Loucy (cell line): ENCODE measurements around the gene ABLIM2.

Experiments used
- H2AFZ ChIP-seq: fragments of 200-600 bp; sonication (generic); 2 replicates; pipeline ENCODE4 v1.6.0; 2016; ENCODE audit warnings: antibody characterized with exemption, mild to moderate bottlenecking, low read length, moderate library complexity
- H3F3A ChIP-seq: fragments of 200-600 bp; 2 replicates; pipeline ENCODE4 v1.6.0; 2016; ENCODE audit warnings: antibody characterized with exemption, low read depth, mild to moderate bottlenecking
- H3K27me3 ChIP-seq: fragments of 200-600 bp; sonication (generic); 2 replicates; pipeline ENCODE4 v1.6.1; 2014; ENCODE audit warnings: low read length, mild to moderate bottlenecking; ENCODE audit not compliant: insufficient read depth, poor library complexity, severe bottlenecking
- H3K36me3 ChIP-seq: fragments of 200-600 bp; sonication (generic); 2 replicates; pipeline ENCODE4 v1.6.1; 2016; ENCODE audit warnings: low read length; ENCODE audit not compliant: insufficient read depth
- H3K4me1 ChIP-seq: fragments of 200-600 bp; sonication (generic); 2 replicates; pipeline ENCODE4 v1.5.1; 2014; ENCODE audit warnings: low read length, mild to moderate bottlenecking; ENCODE audit not compliant: insufficient read depth, poor library complexity, severe bottlenecking
- H3K4me2 ChIP-seq: fragments of 200-600 bp; sonication (generic); 2 replicates; pipeline ENCODE4 v1.6.0; 2014; ENCODE audit warnings: antibody characterized with exemption, low read length, low read depth, mild to moderate bottlenecking; ENCODE audit not compliant: poor library complexity, severe bottlenecking
- H3K4me3 ChIP-seq: fragments of 200-600 bp; sonication (generic); 2 replicates; pipeline ENCODE4 v1.5.1; 2014; ENCODE audit warnings: low read length, mild to moderate bottlenecking, mixed read lengths; ENCODE audit not compliant: poor library complexity, severe bottlenecking
- H3K79me2 ChIP-seq: fragments of 200-600 bp; sonication (generic); 2 replicates; pipeline ENCODE4 v1.6.1; 2014; ENCODE audit warnings: low read length; ENCODE audit not compliant: insufficient read depth
- H3K9ac ChIP-seq: fragments of 200-600 bp; sonication (generic); 2 replicates; pipeline ENCODE4 v1.6.0; 2014; ENCODE audit warnings: mild to moderate bottlenecking, low read depth, low read length, moderate library complexity; ENCODE audit not compliant: poor library complexity, severe bottlenecking
- H3K9me2 ChIP-seq: fragments of 200-600 bp; sonication (generic); replicated peaks from 2 replicates; pipeline ENCODE4 v1.6.1; 2016; ENCODE audit warnings: low read depth, low read length, mixed read lengths
- H3K9me3 ChIP-seq: fragments of 200-600 bp; sonication (generic); 2 replicates; pipeline ENCODE4 v1.6.1; 2014; ENCODE audit warnings: mild to moderate bottlenecking, antibody characterized with exemption, low read length, low read depth; ENCODE audit not compliant: insufficient read depth
- H4K20me1 ChIP-seq: fragments of 200-600 bp; sonication (generic); 2 replicates; pipeline ENCODE4 v1.6.0; 2014; ENCODE audit warnings: antibody characterized with exemption, low read length, mild to moderate bottlenecking; ENCODE audit not compliant: insufficient read depth, poor library complexity, severe bottlenecking
- EZH2phosphoT487 ChIP-seq: fragments of 200-600 bp; IDR thresholded peaks from 2 replicates; pipeline ENCODE4 v1.6.1; 2018; ENCODE audit warnings: antibody characterized with exemption, mild to moderate bottlenecking, moderate library complexity, borderline replicate concordance
- TF ChIP-seq, protein P1 (sequence below): fragments of 200-600 bp; sonication (generic); conservative IDR thresholded peaks from 2 replicates; pipeline ENCODE4 v1.5.1; 2014; ENCODE audit warnings: mild to moderate bottlenecking, antibody characterized with exemption, low read length

ABLIM2 gene

DNA sequence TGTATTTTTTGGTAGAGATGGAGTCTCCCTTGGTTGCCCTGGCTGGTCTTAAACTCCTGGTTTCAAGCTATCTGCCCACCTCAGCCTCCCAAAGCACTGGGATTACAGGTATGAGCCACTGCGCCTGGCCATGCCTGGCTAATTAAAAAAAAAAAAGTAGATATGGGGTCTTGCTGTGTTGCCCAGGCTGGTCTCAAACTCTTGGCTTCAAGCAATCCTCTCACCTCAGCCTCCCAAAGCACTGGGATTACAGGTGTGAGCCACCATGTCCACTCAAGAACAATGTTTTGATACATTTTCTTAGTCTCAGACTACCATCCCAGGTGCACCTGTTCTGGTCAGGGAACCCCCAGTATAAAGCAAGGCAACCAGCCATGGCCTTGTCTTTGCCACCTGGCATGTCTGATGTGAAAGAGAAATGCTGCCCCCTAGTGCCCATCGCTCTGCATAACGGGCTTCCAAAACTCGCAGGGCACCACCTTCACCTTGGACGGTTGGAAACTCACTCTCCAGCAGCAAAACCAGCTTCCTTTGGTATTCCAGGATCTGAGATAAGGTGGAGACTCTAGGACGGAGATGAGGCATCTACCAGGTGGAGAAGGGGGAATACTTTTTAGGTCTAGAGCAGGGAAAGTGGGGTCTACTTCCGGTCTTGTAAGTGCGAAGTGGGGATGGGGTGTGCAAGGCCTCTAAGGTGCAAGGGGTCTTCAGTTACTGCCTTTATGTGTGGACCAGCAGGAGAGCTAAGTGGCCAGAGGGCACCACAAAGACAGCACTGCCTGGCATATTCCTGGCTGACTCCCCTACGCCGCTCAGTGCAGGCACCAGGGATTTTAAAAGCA, 171.2 kb downstream of the ABLIM2 start:
- TF ChIP-seq, protein P1, sequence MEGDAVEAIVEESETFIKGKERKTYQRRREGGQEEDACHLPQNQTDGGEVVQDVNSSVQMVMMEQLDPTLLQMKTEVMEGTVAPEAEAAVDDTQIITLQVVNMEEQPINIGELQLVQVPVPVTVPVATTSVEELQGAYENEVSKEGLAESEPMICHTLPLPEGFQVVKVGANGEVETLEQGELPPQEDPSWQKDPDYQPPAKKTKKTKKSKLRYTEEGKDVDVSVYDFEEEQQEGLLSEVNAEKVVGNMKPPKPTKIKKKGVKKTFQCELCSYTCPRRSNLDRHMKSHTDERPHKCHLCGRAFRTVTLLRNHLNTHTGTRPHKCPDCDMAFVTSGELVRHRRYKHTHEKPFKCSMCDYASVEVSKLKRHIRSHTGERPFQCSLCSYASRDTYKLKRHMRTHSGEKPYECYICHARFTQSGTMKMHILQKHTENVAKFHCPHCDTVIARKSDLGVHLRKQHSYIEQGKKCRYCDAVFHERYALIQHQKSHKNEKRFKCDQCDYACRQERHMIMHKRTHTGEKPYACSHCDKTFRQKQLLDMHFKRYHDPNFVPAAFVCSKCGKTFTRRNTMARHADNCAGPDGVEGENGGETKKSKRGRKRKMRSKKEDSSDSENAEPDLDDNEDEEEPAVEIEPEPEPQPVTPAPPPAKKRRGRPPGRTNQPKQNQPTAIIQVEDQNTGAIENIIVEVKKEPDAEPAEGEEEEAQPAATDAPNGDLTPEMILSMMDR = peak; percentile 83
- TF ChIP-seq EZH2phosphoT487 = no peak
- no peaks in the 10 kb centered on the region for H4K20me1 ChIP-seq
- no peaks in the 10 kb centered on the region for H3K36me3 ChIP-seq
- no peak overlapping the region for H2AFZ ChIP-seq
- H3K9me3 ChIP-seq = no peaks in the 10 kb centered on the region
- H3K9me2 ChIP-seq = no peaks in the 10 kb centered on the region
- no peak overlapping the region for H3K9ac ChIP-seq
- no peak overlapping the region for H3K4me3 ChIP-seq
- no peak overlapping the region for H3K4me2 ChIP-seq
- H3K27me3 ChIP-seq = no peaks in the 10 kb centered on the region
- no peaks in the 10 kb centered on the region for H3K4me1 ChIP-seq
- H3F3A ChIP-seq = no peaks in the 10 kb centered on the region
- H3K79me2 ChIP-seq = no peaks in the 10 kb centered on the region

DNA sequence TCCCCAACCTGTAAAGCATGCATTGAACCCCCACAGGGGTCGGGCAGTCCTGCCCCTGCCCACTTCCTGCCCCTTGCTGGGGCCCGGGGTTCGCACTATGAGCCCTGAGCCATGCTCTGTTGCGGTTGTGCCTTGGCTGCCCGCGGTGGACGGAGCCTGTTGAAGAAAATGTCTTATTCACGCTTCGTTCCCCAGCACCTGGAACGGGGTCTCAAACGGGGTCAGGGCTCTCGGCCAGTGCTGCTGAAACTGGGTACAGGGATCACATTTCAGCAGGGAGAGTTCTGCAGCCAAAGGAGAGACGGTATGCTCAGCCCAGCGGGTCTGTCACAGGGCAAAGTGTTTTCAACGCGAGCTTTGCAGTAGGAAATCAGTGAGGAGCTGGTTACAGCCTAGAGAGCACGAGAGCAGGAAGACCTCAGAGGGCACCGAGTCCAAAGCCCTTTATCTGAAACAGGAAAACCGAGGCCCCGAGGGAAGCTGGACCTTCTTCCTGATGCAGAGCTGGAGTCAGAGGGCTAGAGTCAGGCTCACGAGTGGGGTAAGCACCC, 172.6 kb downstream of the ABLIM2 start:
- H3K27me3 ChIP-seq = no peaks in the 10 kb centered on the region
- H3K9me3 ChIP-seq = no peaks in the 10 kb centered on the region
- H3K36me3 ChIP-seq = no peaks in the 10 kb centered on the region
- H3K79me2 ChIP-seq = no peaks in the 10 kb centered on the region
- TF ChIP-seq, protein P1 = no peak
- no peak for TF ChIP-seq EZH2phosphoT487
- no peak overlapping the region for H2AFZ ChIP-seq
- no peaks in the 10 kb centered on the region for H3F3A ChIP-seq
- H4K20me1 ChIP-seq = no peaks in the 10 kb centered on the region
- no peak overlapping the region for H3K4me3 ChIP-seq
- no peak overlapping the region for H3K4me2 ChIP-seq
- no peak overlapping the region for H3K9ac ChIP-seq
- no peaks in the 10 kb centered on the region for H3K4me1 ChIP-seq
- H3K9me2 ChIP-seq = no peaks in the 10 kb centered on the region

DNA sequence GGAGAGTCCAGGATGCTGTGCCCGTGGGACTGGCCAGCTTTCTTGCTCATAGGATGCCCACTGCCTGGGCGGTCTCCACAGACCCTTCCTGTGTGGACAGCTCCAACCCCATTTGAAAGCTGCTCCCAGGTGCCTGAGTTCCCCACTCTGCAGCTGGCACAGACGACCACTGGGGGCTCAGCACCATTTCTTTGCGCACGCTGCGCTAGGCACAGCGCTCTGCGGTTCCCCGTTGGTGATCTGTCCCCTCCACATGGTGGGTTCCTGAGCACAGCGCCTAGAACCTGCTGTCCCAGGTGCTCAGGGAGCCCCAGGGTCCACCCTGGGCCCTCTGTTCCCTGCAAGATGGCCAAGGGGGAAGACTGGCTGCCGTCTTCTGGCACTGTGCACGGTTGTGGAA, 173.5 kb downstream of the ABLIM2 start:
- no peaks in the 10 kb centered on the region for H3K9me2 ChIP-seq
- H3K4me2 ChIP-seq = no peak overlapping the region
- no peaks in the 10 kb centered on the region for H3F3A ChIP-seq
- H3K9ac ChIP-seq = no peak overlapping the region
- H3K9me3 ChIP-seq = no peaks in the 10 kb centered on the region
- no peaks in the 10 kb centered on the region for H3K79me2 ChIP-seq
- H3K27me3 ChIP-seq = no peaks in the 10 kb centered on the region
- H3K4me1 ChIP-seq = no peaks in the 10 kb centered on the region
- TF ChIP-seq, protein P1 = no peak
- TF ChIP-seq EZH2phosphoT487 = no peak
- H3K36me3 ChIP-seq = no peaks in the 10 kb centered on the region
- H3K4me3 ChIP-seq = no peak overlapping the region
- H4K20me1 ChIP-seq = no peaks in the 10 kb centered on the region
- H2AFZ ChIP-seq = no peak overlapping the region
